Activated gamma-delta T cell (primary cell): ENCODE measurements around the gene PPARGC1A.

Source experiments
- DNase-seq: peaks from one replicate; lab custom pipeline; 2025; lab: John Stamatoyannopoulos, UW

The PPARGC1A gene

GRCh38 chr4:23909671-23910070 lies 19.8 kb upstream of the PPARGC1A start:
- DNase-seq: no peak

- DNase-seq: no peak
Observed at GRCh38 chr4:23906839-23907238, 17.0 kb upstream of the PPARGC1A start.

GRCh38 chr4:23904639-23905071 lies 14.8 kb upstream of the PPARGC1A start:
- DNase-seq: no peak

- DNase-seq: no peak
Observed at GRCh38 chr4:23903859-23904438, 14.1 kb upstream of the PPARGC1A start.

- DNase-seq: no peak
Observed at GRCh38 chr4:23902222-23902804, 12.5 kb upstream of the PPARGC1A start.

GRCh38 chr4:23900636-23901035 lies 10.8 kb upstream of the PPARGC1A start:
- no peak for DNase-seq

- no peak for DNase-seq
Observed at GRCh38 chr4:23899565-23899964, 9.7 kb upstream of the PPARGC1A start.

GRCh38 chr4:23897564-23898109 lies 7.8 kb upstream of the PPARGC1A start:
- no peak for DNase-seq

GRCh38 chr4:23894021-23894420 lies 4.2 kb upstream of the PPARGC1A start:
- no peak for DNase-seq

GRCh38 chr4:23891064-23891421 lies 1.2 kb upstream of the PPARGC1A start:
- DNase-seq: no peak

GRCh38 chr4:23890369-23891063 lies 669 bp upstream of the PPARGC1A start:
- DNase-seq: no peak

- DNase-seq: no peak
Observed at GRCh38 chr4:23889391-23889790, 456 bp downstream of the PPARGC1A start.

- no peak for DNase-seq
Observed at GRCh38 chr4:23888421-23889319, 1.2 kb downstream of the PPARGC1A start.

GRCh38 chr4:23887989-23888388 lies 1.9 kb downstream of the PPARGC1A start:
- no peak for DNase-seq

- DNase-seq: no peak
Observed at GRCh38 chr4:23887173-23887572, 2.7 kb downstream of the PPARGC1A start.

GRCh38 chr4:23885943-23886590 lies 3.8 kb downstream of the PPARGC1A start:
- DNase-seq: no peak

- DNase-seq: no peak
Observed at GRCh38 chr4:23884741-23885140, 5.1 kb downstream of the PPARGC1A start.

GRCh38 chr4:23884261-23884660 lies 5.6 kb downstream of the PPARGC1A start:
- no peak for DNase-seq

GRCh38 chr4:23882976-23883531 lies 6.8 kb downstream of the PPARGC1A start:
- no peak for DNase-seq

- no peak for DNase-seq
Observed at GRCh38 chr4:23881674-23882337, 8.0 kb downstream of the PPARGC1A start.

GRCh38 chr4:23881052-23881501 lies 8.8 kb downstream of the PPARGC1A start:
- no peak for DNase-seq
